Uterus (tissue), 4 donors: ENCODE results near the gene BIK. TPM values are rescaled to one million over a fixed set of nuclear protein-coding genes. Genes with fewer than 3 reads are reported as not detected.

Source experiments
- DNase-seq, 2 donors: peaks; one replicate each; pipeline ENCODE4 v3.0.0-alpha.2; 2019 to 2020
- H3K27ac ChIP-seq, 2 donors: fragments of 200-600 bp; sonication (generic); 1 replicate in 1 of 2; 2 replicates in 1 of 2; pipeline ENCODE4 v1.5.1; 2016 to 2018
- H3K27me3 ChIP-seq, 2 donors: fragments of 200-600 bp; sonication (generic); one replicate each; pipeline ENCODE4 v1.5.1; 2018 to 2019; ENCODE audit warnings: control low read depth in 1 of 2
- H3K36me3 ChIP-seq, 2 donors: fragments of 200-600 bp; sonication (generic); one replicate each; pipeline ENCODE4 v1.5.1; 2019; ENCODE audit warnings: control low read depth in 1 of 2
- H3K4me1 ChIP-seq, 2 donors: fragments of 200-600 bp; sonication (generic); one replicate each; pipeline ENCODE4 v1.5.1; 2018 to 2019; ENCODE audit warnings: control low read depth in 1 of 2
- H3K4me3 ChIP-seq, 2 donors: fragments of 200-600 bp; sonication (generic); 1 replicate in 1 of 2; 2 replicates in 1 of 2; pipeline ENCODE4 v1.5.1; 2018 to 2019; ENCODE audit warnings: mild to moderate bottlenecking in 1 of 2
- H3K9me3 ChIP-seq, 2 donors: fragments of 200-600 bp; sonication (generic); one replicate each; pipeline ENCODE4 v1.5.1; 2019; ENCODE audit warnings: control low read depth in 1 of 2
- POLR2A ChIP-seq, 2 donors: fragments of 450-650 bp; IDR thresholded peaks; one replicate each; pipeline ENCODE4 v1.6.1; 2016; ENCODE audit warnings: antibody characterized with exemption in 2 of 2, mild to moderate bottlenecking in 1 of 2, moderate library complexity in 1 of 2
- intact Hi-C: fragments of 100-400 bp; cut with DNase I; formaldehyde crosslinking; loops from one replicate; pipeline ENCODE4 v1.15.1; 2023; ENCODE audit warnings: low total_unique reads
- total RNA-seq, 4 donors: library from RNA; depleted of rRNA in 3 of 4; stranded (reverse); fragments of >200 nt in 3 of 4; gene quantifications; one replicate each; pipeline versions ENCODE4 v1.1.0 to v1.2.4, GENCODE V29; 2014 to 2023
- TF ChIP-seq, protein P1 (sequence below), 4 experiments: fragments of 200-600 bp in 2 of 4; fragments of 450-650 bp in 2 of 4; sonication (generic) in 2 of 4; IDR thresholded peaks; one replicate each; pipeline ENCODE4 v1.5.1; 2016 to 2019; ENCODE audit warnings: antibody characterized with exemption in 4 of 4, mild to moderate bottlenecking in 2 of 4, moderate library complexity in 1 of 4
- donor health status: DM: yes; HTN: yes; CAD: no.

The BIK gene
- total RNA-seq, 4 donors from 2014 or later: 0.49 to 0.77 (median 0.76) TPM; not detected in 1

DNA sequence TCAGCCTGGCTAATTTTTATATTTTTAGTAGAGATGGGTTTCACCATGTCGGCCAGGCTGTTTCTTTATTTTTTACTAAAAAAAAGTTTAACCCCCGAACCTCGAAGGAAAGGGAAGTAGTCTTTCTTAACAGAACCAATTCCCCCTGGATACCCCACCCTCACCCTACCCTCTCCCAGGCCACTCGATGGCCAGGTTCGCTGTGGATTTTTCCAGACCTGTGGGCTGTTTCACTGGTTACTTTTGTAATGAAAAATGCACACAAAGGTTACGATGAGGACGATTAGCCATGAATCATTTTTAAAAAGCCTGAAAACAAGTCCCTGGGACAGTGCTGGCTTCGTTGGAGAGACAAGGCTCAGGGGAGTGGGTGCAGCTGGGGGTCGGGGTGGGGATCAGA lies 43.3 kb downstream of the BIK start:
- Histone ChIP-seq H3K27me3 (no peaks in the 10 kb centered on the region), H3K36me3 (no peaks in the 10 kb centered on the region), H3K27ac (peak overlapping the region in 1 of 2 donors; percentile 42), H3K4me1 (peaks cover 0 to 8% of the 10 kb centered on the region in 2 donors), H3K9me3 (no peaks in the 10 kb centered on the region), H3K4me3 (no peak overlapping the region)
- TF ChIP-seq, protein P1, sequence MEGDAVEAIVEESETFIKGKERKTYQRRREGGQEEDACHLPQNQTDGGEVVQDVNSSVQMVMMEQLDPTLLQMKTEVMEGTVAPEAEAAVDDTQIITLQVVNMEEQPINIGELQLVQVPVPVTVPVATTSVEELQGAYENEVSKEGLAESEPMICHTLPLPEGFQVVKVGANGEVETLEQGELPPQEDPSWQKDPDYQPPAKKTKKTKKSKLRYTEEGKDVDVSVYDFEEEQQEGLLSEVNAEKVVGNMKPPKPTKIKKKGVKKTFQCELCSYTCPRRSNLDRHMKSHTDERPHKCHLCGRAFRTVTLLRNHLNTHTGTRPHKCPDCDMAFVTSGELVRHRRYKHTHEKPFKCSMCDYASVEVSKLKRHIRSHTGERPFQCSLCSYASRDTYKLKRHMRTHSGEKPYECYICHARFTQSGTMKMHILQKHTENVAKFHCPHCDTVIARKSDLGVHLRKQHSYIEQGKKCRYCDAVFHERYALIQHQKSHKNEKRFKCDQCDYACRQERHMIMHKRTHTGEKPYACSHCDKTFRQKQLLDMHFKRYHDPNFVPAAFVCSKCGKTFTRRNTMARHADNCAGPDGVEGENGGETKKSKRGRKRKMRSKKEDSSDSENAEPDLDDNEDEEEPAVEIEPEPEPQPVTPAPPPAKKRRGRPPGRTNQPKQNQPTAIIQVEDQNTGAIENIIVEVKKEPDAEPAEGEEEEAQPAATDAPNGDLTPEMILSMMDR (IDR thresholded peaks at IDR 0.05): no peak
- TF ChIP-seq POLR2A (IDR thresholded peaks at IDR 0.05): no peak
- intact Hi-C loops: no loop called here
- DNase-seq: no peak

DNA sequence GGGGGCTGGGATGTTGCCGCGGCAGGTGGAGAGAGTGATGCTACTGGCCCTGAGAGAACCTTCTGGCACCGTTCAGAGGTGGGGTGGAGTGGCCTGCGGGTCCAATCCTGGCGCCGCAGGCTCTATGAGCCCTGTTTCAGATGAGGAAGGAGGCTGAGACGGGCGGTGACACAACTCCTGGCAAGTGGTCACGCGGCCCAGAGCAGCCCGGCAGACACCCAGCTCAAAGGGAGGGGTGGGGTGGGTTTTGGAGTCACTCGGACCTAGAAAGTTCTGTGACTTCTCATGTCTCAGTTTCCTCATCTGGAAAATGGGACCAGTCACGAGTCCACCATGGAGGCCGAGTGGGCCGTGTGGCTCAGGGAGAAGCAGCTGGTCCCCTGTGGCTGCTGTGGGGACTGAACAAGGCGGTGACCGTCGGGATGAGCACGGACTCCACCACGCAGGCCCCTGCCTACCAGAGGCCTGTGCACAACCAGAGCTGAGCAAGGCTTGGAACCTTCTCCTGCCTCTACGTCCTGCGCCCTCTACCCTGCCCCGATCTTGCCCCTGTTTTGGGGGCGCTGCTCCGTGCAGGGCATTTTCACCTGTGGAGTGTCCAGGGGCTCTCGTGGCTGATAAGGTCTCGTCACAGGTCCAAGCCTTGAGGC lies 44.5 kb downstream of the BIK start:
- no peak overlapping the region for H3K27ac ChIP-seq
- peaks cover 0 to 8% of the 10 kb centered on the region in 2 donors for H3K4me1 ChIP-seq
- no peak overlapping the region for H3K4me3 ChIP-seq
- no peaks in the 10 kb centered on the region for H3K27me3 ChIP-seq
- TF ChIP-seq, protein P1 (IDR thresholded peaks at IDR 0.05): no peak
- TF ChIP-seq POLR2A (IDR thresholded peaks at IDR 0.05): no peak
- H3K9me3 ChIP-seq: no peaks in the 10 kb centered on the region
- no peaks in the 10 kb centered on the region for H3K36me3 ChIP-seq
- no peak for DNase-seq
- intact Hi-C loops: no loop called here

DNA sequence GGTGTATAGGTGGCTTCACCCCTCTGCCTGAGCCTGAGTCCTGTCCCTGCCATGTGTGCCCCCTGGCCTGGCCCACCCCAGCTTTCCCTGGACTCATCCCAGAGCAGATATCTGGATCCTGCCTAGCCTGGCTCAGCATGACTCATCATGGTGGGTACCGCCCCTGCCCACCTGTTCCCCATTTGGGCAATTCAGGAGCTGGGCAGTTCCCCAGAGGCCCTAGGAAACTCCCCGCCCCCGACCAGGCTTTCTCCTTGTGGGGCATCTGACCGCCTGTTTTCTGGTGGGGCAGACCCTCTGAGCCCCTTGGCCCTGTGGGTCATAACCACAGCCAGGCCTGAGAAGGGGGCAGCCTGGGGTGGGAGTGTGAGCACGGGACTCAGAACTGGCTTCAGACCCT lies 45.2 kb downstream of the BIK start:
- intact Hi-C loops: no loop called here
- Histone ChIP-seq H3K27ac (no peak overlapping the region), H3K4me1 (peaks cover 0 to 8% of the 10 kb centered on the region in 2 donors), H3K27me3 (no peaks in the 10 kb centered on the region), H3K4me3 (no peak overlapping the region), H3K9me3 (no peaks in the 10 kb centered on the region), H3K36me3 (no peaks in the 10 kb centered on the region)
- TF ChIP-seq, protein P1 (IDR thresholded peaks at IDR 0.05): no peak
- TF ChIP-seq POLR2A (IDR thresholded peaks at IDR 0.05): no peak
- DNase-seq: no peak

DNA sequence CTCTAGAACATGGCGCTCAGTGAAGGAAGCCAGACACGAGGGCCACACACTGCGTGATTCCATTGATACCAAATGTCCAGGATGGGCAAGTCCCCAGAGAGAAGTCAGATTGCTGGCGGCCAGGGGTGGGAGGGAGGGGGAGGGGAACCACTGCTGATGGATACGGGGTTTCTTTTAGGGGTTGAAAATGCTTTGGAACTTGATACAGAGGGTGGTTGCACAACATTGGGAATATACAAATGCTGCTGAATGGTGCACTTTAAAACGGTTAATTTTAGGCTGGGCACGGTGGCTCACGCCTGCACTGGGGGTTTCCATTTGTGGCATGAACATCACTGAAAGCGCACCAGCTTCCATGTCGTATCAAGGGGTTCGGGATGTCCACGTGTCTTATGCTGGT lies 45.9 kb downstream of the BIK start:
- H3K27me3 ChIP-seq: no peaks in the 10 kb centered on the region
- H3K9me3 ChIP-seq: no peaks in the 10 kb centered on the region
- no peak overlapping the region for H3K4me3 ChIP-seq
- no peak for TF ChIP-seq POLR2A (IDR thresholded peaks at IDR 0.05)
- no peaks in the 10 kb centered on the region for H3K36me3 ChIP-seq
- DNase-seq: no peak
- no peak overlapping the region for H3K27ac ChIP-seq
- intact Hi-C loops: no loop called here
- peaks cover 0 to 8% of the 10 kb centered on the region in 2 donors for H3K4me1 ChIP-seq

DNA sequence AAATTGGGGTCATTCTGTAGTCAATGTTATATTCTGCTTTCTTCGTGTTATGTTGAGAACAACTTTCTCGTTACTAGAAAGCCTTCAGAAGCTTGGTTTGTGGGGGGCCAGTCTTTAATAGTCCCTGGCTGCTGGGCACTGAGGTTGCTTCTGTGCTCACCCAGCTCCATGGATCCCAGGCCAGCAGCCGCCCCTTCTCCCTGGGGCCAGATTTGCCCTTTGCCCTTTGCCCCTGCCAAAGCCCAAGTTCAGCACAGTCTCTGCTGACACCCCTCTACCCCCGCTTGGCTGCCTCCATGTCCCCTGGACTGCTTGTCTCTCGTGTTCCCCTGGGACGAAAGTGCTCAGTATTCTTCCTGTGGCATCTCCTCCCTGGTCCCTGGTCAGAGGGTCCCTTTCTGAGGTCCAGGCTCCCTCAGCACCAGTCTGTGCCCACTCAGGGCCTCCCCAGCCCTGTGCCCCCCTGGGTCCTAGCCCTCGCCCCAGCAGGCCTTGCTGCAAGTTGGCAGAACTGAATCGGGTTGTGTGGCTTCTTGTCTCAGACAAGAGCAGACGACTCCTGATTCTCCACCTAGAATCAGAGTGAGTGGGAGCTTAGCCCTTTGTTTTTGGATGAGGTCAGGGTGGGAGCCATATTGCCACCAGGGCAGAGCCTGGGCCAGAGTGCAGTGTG lies 47.5 kb downstream of the BIK start:
- intact Hi-C loops: no loop called here
- H3K4me1 ChIP-seq: no peaks in the 10 kb centered on the region
- DNase-seq: no peak
- H3K9me3 ChIP-seq: no peaks in the 10 kb centered on the region
- H3K27me3 ChIP-seq: no peaks in the 10 kb centered on the region
- TF ChIP-seq, protein P1 (IDR thresholded peaks at IDR 0.05): no peak
- no peak for TF ChIP-seq POLR2A (IDR thresholded peaks at IDR 0.05)
- H3K4me3 ChIP-seq: no peak overlapping the region
- H3K36me3 ChIP-seq: no peaks in the 10 kb centered on the region
- no peak overlapping the region for H3K27ac ChIP-seq
